Lung (tissue), 12 donors: Measurements from ENCODE around the gene ULK2. TPM values are rescaled to one million over a fixed set of nuclear protein-coding genes. Genes with fewer than 3 reads are reported as not detected.
"Not testable (repeated sequence)": the region's sequence is repeated elsewhere in the genome, so short reads cannot be mapped to it uniquely, and the experiment has no call there.

Source experiments
- ATAC-seq: fragments of 200-7000 bp; cut with Tn5 transposase; one replicate; pipeline ENCODE4 v1.9.1; 2020; ENCODE audit warnings: moderate number of reproducible peaks; ENCODE audit not compliant: insufficient read depth, low FRiP score
- DNase-seq, 3 donors: peaks; one replicate each; pipeline ENCODE4 v3.0.0-alpha.2; 2013 to 2017
- H3K27ac ChIP-seq, 2 donors: one replicate each; pipeline ENCODE4 v1.5.1; 2013; ENCODE audit warnings: mild to moderate bottlenecking in 2 of 2, moderate library complexity in 2 of 2, control low read depth in 1 of 2, inconsistent platforms in 1 of 2, low read depth in 1 of 2, low read length in 1 of 2
- H3K27me3 ChIP-seq, 3 donors: one replicate each; pipeline ENCODE4 v1.5.1; 2013; ENCODE audit warnings: low read length in 2 of 3; ENCODE audit not compliant: control insufficient read depth in 3 of 3, insufficient read depth in 3 of 3
- H3K36me3 ChIP-seq, 4 donors: one replicate each; pipeline ENCODE4 v1.5.1; 2013; ENCODE audit warnings: low read length in 4 of 4, mild to moderate bottlenecking in 1 of 4, moderate library complexity in 1 of 4; ENCODE audit not compliant: control insufficient read depth in 4 of 4, insufficient read depth in 4 of 4
- H3K4me1 ChIP-seq, 5 donors: one replicate each; pipeline ENCODE4 v1.5.1; 2013; ENCODE audit warnings: low read length in 5 of 5, mild to moderate bottlenecking in 2 of 5, moderate library complexity in 1 of 5; ENCODE audit not compliant: control insufficient read depth in 5 of 5, insufficient read depth in 5 of 5
- H3K4me3 ChIP-seq: one replicate; pipeline ENCODE4 v1.5.1; 2013; ENCODE audit warnings: mild to moderate bottlenecking, control low read depth, moderate library complexity
- H3K9ac ChIP-seq, 2 donors: one replicate each; pipeline ENCODE4 v1.5.1; 2013; ENCODE audit warnings: low read length in 2 of 2, control low read depth in 1 of 2; ENCODE audit not compliant: insufficient read depth in 1 of 2
- H3K9me3 ChIP-seq, 4 donors: one replicate each; pipeline ENCODE4 v1.5.1; 2013; ENCODE audit warnings: low read length in 3 of 4, mild to moderate bottlenecking in 1 of 4, moderate library complexity in 1 of 4; ENCODE audit not compliant: control insufficient read depth in 4 of 4, insufficient read depth in 3 of 4
- CTCF ChIP-seq: IDR thresholded peaks from 2 replicates; pipeline ENCODE4 v1.5.1; 2012; ENCODE audit warnings: mild to moderate bottlenecking; ENCODE audit errors: control extremely low read depth, extremely low read depth
- WGBS, 2 donors: extraction: QIAGEN DNeasy Blood & Tissue Kit; methylation state at CpG; one replicate each; pipeline ENCODE4 v1.1.7; 2013; 5-methylcytosine and 5-hydroxymethylcytosine counted together
- polyA plus RNA-seq, 2 donors: library from polyadenylated mRNA; stranded (reverse); fragments of 200-250 nt; gene quantifications; one replicate each; pipeline ENCODE4 v1.2.1, GENCODE V29; 2013
- total RNA-seq, 2 donors: library from RNA; depleted of rRNA in 1 of 2; stranded (reverse); fragments of >200 nt in 1 of 2; gene quantifications; one replicate each; pipeline ENCODE4 v1.2.1, GENCODE V29; 2014 to 2021
- donor health status: control.
- donor health status: control.
- donor health status: Bipolar disorder and iron deficiency.
- donor health status: healthy.
- donor health status: DM: yes; HTN: yes; CAD: no.

The ULK2 gene
- total and polyA plus RNA-seq, 4 donors = 5.8 to 61.4 (median 16.5) TPM

- Histone ChIP-seq H3K36me3 (peaks cover 0 to 3% (median under 1%) of the 10 kb centered on the region in 4 donors), H3K9me3 (no peaks in the 10 kb centered on the region), H3K27ac (no peak overlapping the region), H3K9ac (no peak overlapping the region), H3K27me3 (no peaks in the 10 kb centered on the region), H3K4me1 (peaks cover 0 to 2% (median 0%) of the 10 kb centered on the region in 5 donors), H3K4me3 (no peak overlapping the region)
- WGBS, 2 donors = 47 to 56% methylated on average over 10 of the region's 10 CpGs
- TF ChIP-seq CTCF = no peak
- no peak for DNase-seq
- ATAC-seq = no peak
Measured at GRCh38 chr17:19768046-19768782, 99.5 kb downstream of the ULK2 start.

- peak overlapping the region in 1 of 2 donors; percentile 49 for H3K9ac ChIP-seq
- no peaks in the 10 kb centered on the region for H3K36me3 ChIP-seq
- DNase-seq (peak; percentile 71 to 75 (median 73)), ATAC-seq (peak; percentile 78)
- H3K27ac ChIP-seq = no peak overlapping the region
- peak; percentile 93 for TF ChIP-seq CTCF
- WGBS, 2 donors = 17 to 23% methylated on average over 12 of the region's 12 CpGs
- H3K4me3 ChIP-seq = no peak overlapping the region
- no peaks in the 10 kb centered on the region for H3K27me3 ChIP-seq
- H3K4me1 ChIP-seq = peaks cover 0 to 8% (median 0%) of the 10 kb centered on the region in 5 donors
- H3K9me3 ChIP-seq = no peaks in the 10 kb centered on the region
Measured at GRCh38 chr17:19766421-19767270, 101.1 kb downstream of the ULK2 start.

GRCh38 chr17:19766016-19766415 lies 101.7 kb downstream of the ULK2 start:
- H3K9me3 ChIP-seq = no peaks in the 10 kb centered on the region
- no peak overlapping the region for H3K27ac ChIP-seq
- peaks cover 0 to 8% (median 0%) of the 10 kb centered on the region in 5 donors for H3K4me1 ChIP-seq
- DNase-seq (no peak), ATAC-seq (no peak)
- WGBS, 2 donors = 68 to 75% methylated on average over 7 of the region's 7 CpGs
- no peaks in the 10 kb centered on the region for H3K36me3 ChIP-seq
- no peak overlapping the region for H3K4me3 ChIP-seq
- no peak for TF ChIP-seq CTCF
- H3K9ac ChIP-seq = no peak overlapping the region
- H3K27me3 ChIP-seq = no peaks in the 10 kb centered on the region

- H3K27ac ChIP-seq, H3K27me3 ChIP-seq, H3K36me3 ChIP-seq, ATAC-seq, H3K9ac ChIP-seq, H3K9me3 ChIP-seq, H3K4me1 ChIP-seq, H3K4me3 ChIP-seq, DNase-seq: not testable (repeated sequence)
- 92 to 97% methylated on average over 6 of the region's 6 CpGs for WGBS, 2 donors
Measured at GRCh38 chr17:19763991-19764390, 103.7 kb downstream of the ULK2 start.
